ENCODE measurements around the gene B2M. TPM values are rescaled to one million over a fixed set of nuclear protein-coding genes. Genes with fewer than 3 reads are reported as not detected.

B2M gene
- total and polyA plus RNA-seq, 2 of the 13 experiments (the other 11 are each of a cell fraction or from before 2014, with no cell fraction given) = 784 to 857 TPM

GRCh38 chr15:44728576-44729407 lies 17.5 kb downstream of the B2M start (continued):
- peak; percentile 84; the same call in 1 of the 2 replicates for TF ChIP-seq ZFP91 (CRISPR knock-in tag; IDR thresholded peaks at IDR 0.05; ENCODE audit: borderline replicate concordance)
- TF ChIP-seq SOX6 (IDR thresholded peaks at IDR 0.05) = no peak
- TF ChIP-seq SOX6 (CRISPR knock-in tag; IDR thresholded peaks at IDR 0.05) = peak; percentile 50
- TF ChIP-seq MAX (IDR thresholded peaks at IDR 0.05) = peak; percentile 38; the same call in 1 of the 2 replicates
- TF ChIP-seq SNAI1 (CRISPR knock-in tag; IDR thresholded peaks at IDR 0.05; ENCODE audit: borderline replicate concordance) = 0 out of 2 replicates have a peak, but pooled peaks have one; percentile 28
- peak; percentile 75 for TF ChIP-seq RBM39 (IDR thresholded peaks at IDR 0.05; ENCODE audit: low read depth, low read length, poor library complexity, severe bottlenecking)
- TF ChIP-seq ATF4 (CRISPR knock-in tag; IDR thresholded peaks at IDR 0.05) = peak in 1 of 2 experiments; percentile 21; a peak in 1 of 4 replicates
- TF ChIP-seq ZNF563 (CRISPR knock-in tag; IDR thresholded peaks at IDR 0.05) = 0 out of 2 replicates have a peak, but pooled peaks have one; percentile 33
- peak; percentile 70 for TF ChIP-seq MAFF (IDR thresholded peaks at IDR 0.05; ENCODE audit: low read depth, low read length)
- no peak for TF ChIP-seq MTA3 (CRISPR knock-in tag; IDR thresholded peaks at IDR 0.05)
- TF ChIP-seq CSRNP1 (CRISPR knock-in tag; IDR thresholded peaks at IDR 0.05) = 0 out of 2 replicates have a peak, but pooled peaks have one; percentile 47
- TF ChIP-seq TRAFD1 (CRISPR knock-in tag; IDR thresholded peaks at IDR 0.05; ENCODE audit: borderline replicate concordance) = no peak; the same call in 1 of the 2 replicates
- TF ChIP-seq ZNF362 (CRISPR knock-in tag; IDR thresholded peaks at IDR 0.05; ENCODE audit: borderline replicate concordance) = peak; percentile 41; the same call in 1 of the 2 replicates
- peak; percentile 60 to 73 for TF ChIP-seq POLR2A (IDR thresholded peaks at IDR 0.05; ENCODE audit: insufficient read depth in 1 of 2, low read depth in 2 of 2, low read length in 2 of 2)
- no peak for TF ChIP-seq DDIT3 (CRISPR knock-in tag; IDR thresholded peaks at IDR 0.05)
